Measurements from ENCODE around the gene DOCK4.
A peak's percentile ranks its signal among the peaks of the same experiment; 100 is the strongest.

DOCK4 gene

GRCh38 chr7:112214883-112215282, 8.7 kb upstream of the DOCK4 start:
- no peak for DNase-seq (ENCODE audit: low read depth in 2 of 2)

- DNase-seq (ENCODE audit: low read depth in 2 of 2): no peak
Measured at GRCh38 chr7:112214268-112214667, 8.1 kb upstream of the DOCK4 start.

- DNase-seq (ENCODE audit: low read depth in 2 of 2): no peak
Measured at GRCh38 chr7:112213735-112214134, 7.5 kb upstream of the DOCK4 start.

- no peak for DNase-seq (ENCODE audit: low read depth in 2 of 2)
Measured at GRCh38 chr7:112212571-112212970, 6.4 kb upstream of the DOCK4 start.

DNA sequence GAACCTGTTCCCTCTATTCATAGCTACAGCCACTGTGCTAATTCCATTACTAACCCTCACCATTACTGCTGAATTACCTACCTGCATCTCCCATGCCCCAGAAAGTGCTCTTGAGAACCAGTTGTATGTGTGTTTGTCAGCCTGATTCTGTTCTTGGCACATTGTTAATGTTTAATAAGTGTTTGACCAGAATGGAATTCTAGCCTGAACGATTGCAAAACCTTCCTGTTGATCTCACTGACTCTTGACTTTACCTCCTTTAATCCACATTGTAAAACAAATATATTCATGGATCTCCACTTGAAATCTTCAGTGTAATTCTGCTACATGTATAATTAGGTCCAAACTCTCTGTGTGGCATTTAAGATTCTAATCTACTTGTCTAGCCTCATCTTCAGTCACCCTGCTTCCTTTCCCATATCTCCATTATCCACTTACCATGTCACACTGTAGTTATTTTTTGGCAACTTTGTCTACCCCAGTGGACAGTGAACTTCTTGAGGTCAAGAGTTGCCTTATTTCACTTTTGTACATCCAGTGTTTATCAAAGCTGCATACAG, 5.2 kb upstream of the DOCK4 start:
- DNase-seq (ENCODE audit: low read depth in 2 of 2): no peak

- no peak for DNase-seq (ENCODE audit: low read depth in 2 of 2)
Measured at GRCh38 chr7:112207765-112208164, 1.6 kb upstream of the DOCK4 start.

- DNase-seq (ENCODE audit: low read depth in 2 of 2): no peak
Measured at GRCh38 chr7:112206991-112207592, 893 bp upstream of the DOCK4 start.

GRCh38 chr7:112205343-112206237, 609 bp downstream of the DOCK4 start:
- DNase-seq (ENCODE audit: low read depth in 2 of 2): peak in 1 of 2 donors; percentile 7

GRCh38 chr7:112204499-112205342, 1.5 kb downstream of the DOCK4 start:
- DNase-seq (ENCODE audit: low read depth in 2 of 2): no peak

GRCh38 chr7:112203365-112203739, 2.8 kb downstream of the DOCK4 start:
- DNase-seq (ENCODE audit: low read depth in 2 of 2): no peak

GRCh38 chr7:112202816-112203215, 3.4 kb downstream of the DOCK4 start:
- DNase-seq (ENCODE audit: low read depth in 2 of 2): no peak

DNA sequence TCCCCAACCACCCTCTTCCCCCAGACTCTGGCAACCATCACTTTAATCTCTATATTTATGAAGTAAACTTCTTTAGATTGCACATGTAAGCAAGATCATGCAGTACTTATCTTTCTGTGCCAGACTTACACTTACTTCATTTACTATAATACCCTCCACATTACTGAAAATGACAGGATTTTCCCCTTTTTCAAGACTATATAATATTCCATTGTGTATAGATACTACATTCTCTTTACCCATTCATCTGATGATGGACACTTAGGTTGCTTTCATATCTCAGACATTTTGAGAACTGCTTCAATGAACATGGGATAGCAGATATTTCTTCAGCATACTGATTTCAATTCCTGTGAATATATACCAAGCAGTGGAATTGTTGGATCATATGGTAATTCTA, 4.4 kb downstream of the DOCK4 start:
- DNase-seq (ENCODE audit: low read depth in 2 of 2): no peak

DNA sequence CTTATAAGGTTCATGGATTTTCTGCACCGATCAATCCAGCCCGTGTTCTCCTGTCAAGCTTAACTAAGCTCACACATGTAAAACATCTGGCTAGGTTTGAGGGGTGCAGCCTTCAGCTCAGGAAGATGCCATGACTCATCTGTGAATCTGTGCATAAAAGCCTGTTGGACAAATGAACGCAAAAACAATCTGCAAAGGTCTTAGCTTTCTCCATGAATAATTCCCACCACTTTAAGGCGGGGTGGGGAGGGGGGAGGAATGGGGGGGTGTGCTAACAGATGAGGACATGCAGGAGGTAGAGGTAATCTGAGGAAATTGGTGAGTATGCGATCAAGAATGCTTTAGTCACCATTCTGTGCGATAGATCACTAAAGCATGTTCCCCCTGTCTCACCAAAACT, 4.8 kb downstream of the DOCK4 start:
- no peak for DNase-seq (ENCODE audit: low read depth in 2 of 2)

DNA sequence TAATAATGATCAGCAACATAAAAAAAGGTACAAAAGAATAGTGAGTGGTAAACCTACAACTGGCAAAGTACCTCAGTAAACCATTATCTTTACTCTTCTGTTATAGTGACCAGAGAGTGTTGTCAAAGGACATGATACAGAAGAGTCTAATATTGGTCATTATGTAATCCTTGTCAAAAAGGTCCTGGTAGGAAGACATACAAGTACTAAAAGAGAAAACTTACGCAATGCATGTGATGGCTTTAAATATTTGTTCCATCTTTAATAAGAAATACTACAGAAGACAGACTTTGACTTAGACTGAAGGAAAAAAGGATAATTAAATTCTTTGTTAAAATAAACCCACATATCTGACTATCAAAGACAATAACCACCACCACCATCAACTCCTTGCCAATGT, 6.5 kb downstream of the DOCK4 start:
- DNase-seq (ENCODE audit: low read depth in 2 of 2): no peak

DNA sequence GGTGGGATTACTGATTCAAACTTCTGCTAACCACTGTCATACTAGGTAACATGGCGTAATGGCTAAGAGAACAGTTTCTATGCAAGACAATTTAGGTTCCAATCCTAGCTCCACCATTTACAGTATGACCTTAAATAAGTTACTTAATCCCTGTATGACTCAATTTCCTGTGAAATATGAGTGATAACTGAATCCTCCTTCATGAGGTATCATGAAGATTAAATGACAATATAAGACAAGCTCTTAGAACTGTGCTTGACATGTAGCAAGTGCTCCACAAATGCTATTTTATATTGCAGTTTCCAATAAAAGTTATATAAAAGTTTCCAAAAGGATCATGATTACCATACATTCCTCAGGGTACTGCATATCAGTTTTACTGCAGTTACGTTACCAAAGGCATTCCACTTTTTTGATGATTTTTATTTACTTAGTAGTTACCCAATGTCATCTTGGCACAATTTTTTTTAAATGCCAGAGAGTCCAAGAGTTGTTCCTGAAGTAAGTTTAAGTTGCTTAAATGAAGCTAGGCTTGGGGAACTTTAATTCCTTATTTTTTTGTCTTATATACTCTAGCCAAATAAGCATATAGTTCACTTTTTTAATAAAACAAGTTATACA, 7.1 kb downstream of the DOCK4 start:
- DNase-seq (ENCODE audit: low read depth in 2 of 2): no peak

GRCh38 chr7:112197322-112197721, 8.9 kb downstream of the DOCK4 start:
- no peak for DNase-seq (ENCODE audit: low read depth in 2 of 2)

GRCh38 chr7:112195717-112196116, 10.5 kb downstream of the DOCK4 start:
- DNase-seq (ENCODE audit: low read depth in 2 of 2): no peak

DNA sequence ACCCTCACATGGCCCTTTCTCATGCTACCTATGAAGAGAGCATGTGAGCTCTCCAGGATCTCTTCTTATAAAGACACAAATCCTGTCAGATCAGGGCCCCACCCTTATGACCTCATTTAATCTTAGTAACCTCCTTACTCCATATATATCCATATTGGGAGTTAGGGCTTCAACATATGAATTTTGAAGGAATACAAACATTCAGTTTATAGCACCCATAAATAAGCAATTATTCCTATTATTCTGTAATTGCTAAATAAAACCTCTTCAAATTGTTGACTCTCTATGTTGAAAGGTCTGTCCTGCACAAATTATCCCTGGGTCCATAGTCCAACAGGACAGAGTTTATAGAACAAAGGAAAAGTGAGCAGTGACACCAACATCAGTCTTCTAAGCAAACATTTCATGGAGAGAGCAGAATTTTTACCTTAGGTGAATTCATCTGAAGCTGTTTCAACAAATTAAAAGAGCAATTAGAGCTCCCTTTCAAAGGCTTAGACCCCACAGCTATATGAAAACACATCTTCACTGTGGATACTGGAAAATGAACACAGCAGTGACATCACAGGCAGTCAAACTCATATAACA, 12.2 kb downstream of the DOCK4 start:
- DNase-seq (ENCODE audit: low read depth in 2 of 2): no peak

GRCh38 chr7:112192236-112193154, 13.7 kb downstream of the DOCK4 start:
- DNase-seq (ENCODE audit: low read depth in 2 of 2): no peak

GRCh38 chr7:112190120-112190519, 16.1 kb downstream of the DOCK4 start:
- no peak for DNase-seq (ENCODE audit: low read depth in 2 of 2)
